IMR-90 (cell line): ENCODE data around the gene POLR2J2.
"Not testable (repeated sequence)": the region's sequence is repeated elsewhere in the genome, so short reads cannot be mapped to it uniquely, and the experiment has no call there.

Source experiments
- CEBPB ChIP-seq: IDR thresholded peaks from 2 replicates; pipeline ENCODE4 v1.6.1; 2012; ENCODE audit warnings: low read depth, low read length, improper control_type of control experiment
- CTCF ChIP-seq: conservative IDR thresholded peaks from 2 replicates; pipeline ENCODE4 v1.5.1; 2012; ENCODE audit warnings: mild to moderate bottlenecking, low read depth, low read length, improper control_type of control experiment
- NFE2L2 ChIP-seq: fragments of 150-350 bp; IDR thresholded peaks from 2 replicates; pipeline ENCODE4 v1.6.1; 2016; ENCODE audit warnings: low read depth, mild to moderate bottlenecking, low read length
- POLR2A ChIP-seq: IDR thresholded peaks from 2 replicates; pipeline ENCODE4 v1.6.1; 2012; ENCODE audit warnings: mild to moderate bottlenecking, low read depth, low read length
- RFX5 ChIP-seq: IDR thresholded peaks from 2 replicates; pipeline ENCODE4 v1.8.0; 2012; ENCODE audit warnings: low read depth, mild to moderate bottlenecking, low read length, moderate library complexity
- TF ChIP-seq, protein P1 (sequence below): fragments of 150-350 bp; IDR thresholded peaks from 2 replicates; pipeline ENCODE4 v1.6.1; 2017; ENCODE audit warnings: mild to moderate bottlenecking, antibody characterized with exemption, low read length, low read depth

GRCh38 chr7:102635354-102635753, 36.1 kb downstream of the POLR2J2 start:
- TF ChIP-seq CEBPB, POLR2A, CTCF, RFX5, NFE2L2: not testable (repeated sequence)
- TF ChIP-seq, protein P1, sequence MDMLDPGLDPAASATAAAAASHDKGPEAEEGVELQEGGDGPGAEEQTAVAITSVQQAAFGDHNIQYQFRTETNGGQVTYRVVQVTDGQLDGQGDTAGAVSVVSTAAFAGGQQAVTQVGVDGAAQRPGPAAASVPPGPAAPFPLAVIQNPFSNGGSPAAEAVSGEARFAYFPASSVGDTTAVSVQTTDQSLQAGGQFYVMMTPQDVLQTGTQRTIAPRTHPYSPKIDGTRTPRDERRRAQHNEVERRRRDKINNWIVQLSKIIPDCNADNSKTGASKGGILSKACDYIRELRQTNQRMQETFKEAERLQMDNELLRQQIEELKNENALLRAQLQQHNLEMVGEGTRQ: not testable (repeated sequence)
